ENCODE measurements around the gene ZNF44.
"Not testable (repeated sequence)": the region's sequence is repeated elsewhere in the genome, so short reads cannot be mapped to it uniquely, and the experiment has no call there.

Gene ZNF44

GRCh38 chr19:12294249-12295158 lies at the start of gene ZNF44:
Gene ZNF44, minus strand, starts transcription at chr19:12294883. Its CDS starts 189 bp downstream, at chr19:12294694.
- in situ Hi-C loops (cut with MboI; ENCODE audit: low sequenced_read_pairs), result no loop called here

GRCh38 chr19:12333162-12334159 lies 38.8 kb upstream of the ZNF44 start, which contains the start of gene ZNF563:
Gene ZNF563, minus strand, starts transcription at chr19:12333633. Its CDS starts 151 bp downstream, at chr19:12333482.
- in situ Hi-C loops (cut with MboI; ENCODE audit: low sequenced_read_pairs), result no loop called here

GRCh38 chr19:12331211-12331941 lies 36.7 kb upstream of the ZNF44 start:
- in situ Hi-C loops (cut with MboI; ENCODE audit: low sequenced_read_pairs), result no loop called here

- in situ Hi-C loops (cut with MboI; ENCODE audit: low sequenced_read_pairs), result no loop called here
These were observed 35.7 kb upstream of the ZNF44 start for GRCh38 chr19:12330340-12330739.

GRCh38 chr19:12325690-12326089 lies 31.0 kb upstream of the ZNF44 start:
- in situ Hi-C loops (cut with MboI; ENCODE audit: low sequenced_read_pairs), result no loop called here

GRCh38 chr19:12318782-12319413 lies 24.2 kb upstream of the ZNF44 start:
- in situ Hi-C loops (cut with MboI; ENCODE audit: low sequenced_read_pairs), result no loop called here

GRCh38 chr19:12314553-12314952 lies 19.9 kb upstream of the ZNF44 start:
- in situ Hi-C loops (cut with MboI; ENCODE audit: low sequenced_read_pairs), result no loop called here

GRCh38 chr19:12308891-12309290 lies 14.2 kb upstream of the ZNF44 start:
- in situ Hi-C loops (cut with MboI; ENCODE audit: low sequenced_read_pairs), result not testable (repeated sequence)

- in situ Hi-C loops (cut with MboI; ENCODE audit: low sequenced_read_pairs), result no loop called here
These were observed 508 bp upstream of the ZNF44 start for GRCh38 chr19:12295191-12295590.

- in situ Hi-C loops (cut with MboI; ENCODE audit: low sequenced_read_pairs), result no loop called here
These were observed 870 bp downstream of the ZNF44 start for GRCh38 chr19:12293777-12294248.

- in situ Hi-C loops (cut with MboI; ENCODE audit: low sequenced_read_pairs), result no loop called here
These were observed 5.0 kb downstream of the ZNF44 start for GRCh38 chr19:12289790-12290065.

GRCh38 chr19:12287958-12288500 lies 6.7 kb downstream of the ZNF44 start:
- in situ Hi-C loops (cut with MboI; ENCODE audit: low sequenced_read_pairs), result no loop called here

GRCh38 chr19:12284631-12285030 lies 10.1 kb downstream of the ZNF44 start:
- in situ Hi-C loops (cut with MboI; ENCODE audit: low sequenced_read_pairs), result no loop called here

- in situ Hi-C loops (cut with MboI; ENCODE audit: low sequenced_read_pairs), result no loop called here
These were observed 10.5 kb downstream of the ZNF44 start for GRCh38 chr19:12284226-12284625.

GRCh38 chr19:12278713-12279112 lies 16.0 kb downstream of the ZNF44 start:
- in situ Hi-C loops (cut with MboI; ENCODE audit: low sequenced_read_pairs), result no loop called here

GRCh38 chr19:12272980-12273901 lies 21.4 kb downstream of the ZNF44 start:
- in situ Hi-C loops (cut with MboI; ENCODE audit: low sequenced_read_pairs), result no loop called here

GRCh38 chr19:12272386-12272785 lies 22.3 kb downstream of the ZNF44 start:
- in situ Hi-C loops (cut with MboI; ENCODE audit: low sequenced_read_pairs), result no loop called here

GRCh38 chr19:12270854-12271253 lies 23.8 kb downstream of the ZNF44 start:
- in situ Hi-C loops (cut with MboI; ENCODE audit: low sequenced_read_pairs), result no loop called here

All from HL-60/S4 (cell line).